ENCODE results near the gene DNAJC22.

- TF ChIP-seq POLR2AphosphoS5 (IDR thresholded peaks at IDR 0.05) (no peak), REST (IDR thresholded peaks at IDR 0.05; ENCODE audit: borderline replicate concordance) (no peak), CTCF (IDR thresholded peaks at IDR 0.05; ENCODE audit: poor library complexity, severe bottlenecking) (no peak), EZH2 (IDR thresholded peaks at IDR 0.05; ENCODE audit: borderline replicate concordance, insufficient read depth, low read length, poor library complexity, severe bottlenecking) (no peak), EP300 (conservative IDR thresholded peaks at IDR 0.05; ENCODE audit: poor library complexity, severe bottlenecking) (no peak), RAD21 (conservative IDR thresholded peaks at IDR 0.05) (no peak)
Observed at GRCh38 chr12:49334681-49335080, 12.0 kb upstream of the DNAJC22 start.
